Measurements from ENCODE around the gene USB1. TPM values are rescaled to one million over a fixed set of nuclear protein-coding genes. Genes with fewer than 3 reads are reported as not detected.

USB1 gene
- total and polyA plus RNA-seq, 2 donors (not counting 1 experiment from before 2014, with no cell fraction given) = 18.8 to 32.7 TPM

GRCh38 chr16:58010886-58011285 is 9.7 kb downstream of the USB1 start:
- TF ChIP-seq EZH2 (IDR thresholded peaks at IDR 0.05; ENCODE audit: low read length, missing control alignments) = no peak
- TF ChIP-seq, protein P1, sequence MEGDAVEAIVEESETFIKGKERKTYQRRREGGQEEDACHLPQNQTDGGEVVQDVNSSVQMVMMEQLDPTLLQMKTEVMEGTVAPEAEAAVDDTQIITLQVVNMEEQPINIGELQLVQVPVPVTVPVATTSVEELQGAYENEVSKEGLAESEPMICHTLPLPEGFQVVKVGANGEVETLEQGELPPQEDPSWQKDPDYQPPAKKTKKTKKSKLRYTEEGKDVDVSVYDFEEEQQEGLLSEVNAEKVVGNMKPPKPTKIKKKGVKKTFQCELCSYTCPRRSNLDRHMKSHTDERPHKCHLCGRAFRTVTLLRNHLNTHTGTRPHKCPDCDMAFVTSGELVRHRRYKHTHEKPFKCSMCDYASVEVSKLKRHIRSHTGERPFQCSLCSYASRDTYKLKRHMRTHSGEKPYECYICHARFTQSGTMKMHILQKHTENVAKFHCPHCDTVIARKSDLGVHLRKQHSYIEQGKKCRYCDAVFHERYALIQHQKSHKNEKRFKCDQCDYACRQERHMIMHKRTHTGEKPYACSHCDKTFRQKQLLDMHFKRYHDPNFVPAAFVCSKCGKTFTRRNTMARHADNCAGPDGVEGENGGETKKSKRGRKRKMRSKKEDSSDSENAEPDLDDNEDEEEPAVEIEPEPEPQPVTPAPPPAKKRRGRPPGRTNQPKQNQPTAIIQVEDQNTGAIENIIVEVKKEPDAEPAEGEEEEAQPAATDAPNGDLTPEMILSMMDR (conservative IDR thresholded peaks at IDR 0.05 in 1 of 2, IDR thresholded peaks at IDR 0.05 in 1 of 2; ENCODE audit: low read depth in 1 of 2, low read length in 2 of 2) = no peak
- H4K20me1 ChIP-seq (ENCODE audit: control insufficient read depth, extremely low read depth, insufficient read depth, low read length) = no peaks in the 10 kb centered on the region
- no peak for DNase-seq (ENCODE audit: low read depth in 2 of 2)
- H3K79me2 ChIP-seq (ENCODE audit: control insufficient read depth, insufficient read depth, low read length) = no peaks in the 10 kb centered on the region
- H3K9ac ChIP-seq (ENCODE audit: insufficient read depth, low read length) = no peak overlapping the region
- no peak overlapping the region for H3K4me2 ChIP-seq (ENCODE audit: extremely low read depth, insufficient read depth, low read length)
- H3K9me3 ChIP-seq (ENCODE audit: control insufficient read depth, insufficient read depth, low read depth, low read length) = no peaks in the 10 kb centered on the region
- H3K4me3 ChIP-seq (replicated peaks in 1 of 4; ENCODE audit: control extremely low read depth in 1 of 4, insufficient read depth in 1 of 4, low read depth in 3 of 4, low read length in 4 of 4) = no peak overlapping the region
- no peak overlapping the region for H2AFZ ChIP-seq (ENCODE audit: low read length)
- no peaks in the 10 kb centered on the region for H3K27me3 ChIP-seq (ENCODE audit: control insufficient read depth, insufficient read depth, low read length)
- no peak overlapping the region for H3K27ac ChIP-seq (ENCODE audit: insufficient read depth, low read length)
- H3K4me1 ChIP-seq (ENCODE audit: control insufficient read depth, extremely low read depth, insufficient read depth, low read length) = peaks cover 2% of the 10 kb centered on the region
- peaks cover 8% of the 10 kb centered on the region for H3K36me3 ChIP-seq (ENCODE audit: control insufficient read depth, insufficient read depth, low read length)

- H3K36me3 ChIP-seq (ENCODE audit: control insufficient read depth, insufficient read depth, low read length) = peaks cover 8% of the 10 kb centered on the region
- DNase-seq (ENCODE audit: low read depth in 2 of 2) = peak in 1 of 2 donors; percentile 81
- TF ChIP-seq, protein P1 (conservative IDR thresholded peaks at IDR 0.05 in 1 of 2, IDR thresholded peaks at IDR 0.05 in 1 of 2; ENCODE audit: low read depth in 1 of 2, low read length in 2 of 2) = no peak
- TF ChIP-seq EZH2 (IDR thresholded peaks at IDR 0.05; ENCODE audit: low read length, missing control alignments) = no peak
- H3K27me3 ChIP-seq (ENCODE audit: control insufficient read depth, insufficient read depth, low read length) = no peaks in the 10 kb centered on the region
- H3K4me2 ChIP-seq (ENCODE audit: extremely low read depth, insufficient read depth, low read length) = no peak overlapping the region
- no peak overlapping the region for H2AFZ ChIP-seq (ENCODE audit: low read length)
- H3K4me3 ChIP-seq (replicated peaks in 1 of 4; ENCODE audit: control extremely low read depth in 1 of 4, insufficient read depth in 1 of 4, low read depth in 3 of 4, low read length in 4 of 4) = no peak overlapping the region
- no peaks in the 10 kb centered on the region for H3K9me3 ChIP-seq (ENCODE audit: control insufficient read depth, insufficient read depth, low read depth, low read length)
- H4K20me1 ChIP-seq (ENCODE audit: control insufficient read depth, extremely low read depth, insufficient read depth, low read length) = no peaks in the 10 kb centered on the region
- no peaks in the 10 kb centered on the region for H3K79me2 ChIP-seq (ENCODE audit: control insufficient read depth, insufficient read depth, low read length)
- H3K27ac ChIP-seq (ENCODE audit: insufficient read depth, low read length) = no peak overlapping the region
- H3K9ac ChIP-seq (ENCODE audit: insufficient read depth, low read length) = no peak overlapping the region
- peaks cover 2% of the 10 kb centered on the region for H3K4me1 ChIP-seq (ENCODE audit: control insufficient read depth, extremely low read depth, insufficient read depth, low read length)
These were observed 10.4 kb downstream of the USB1 start for GRCh38 chr16:58011652-58012051.

- Histone ChIP-seq H3K9ac (ENCODE audit: insufficient read depth, low read length) (no peak overlapping the region), H3K9me3 (ENCODE audit: control insufficient read depth, insufficient read depth, low read depth, low read length) (no peaks in the 10 kb centered on the region), H3K79me2 (ENCODE audit: control insufficient read depth, insufficient read depth, low read length) (no peaks in the 10 kb centered on the region), H3K27me3 (ENCODE audit: control insufficient read depth, insufficient read depth, low read length) (no peaks in the 10 kb centered on the region), H2AFZ (ENCODE audit: low read length) (no peak overlapping the region), H3K36me3 (ENCODE audit: control insufficient read depth, insufficient read depth, low read length) (peaks cover 8% of the 10 kb centered on the region), H3K4me1 (ENCODE audit: control insufficient read depth, extremely low read depth, insufficient read depth, low read length) (peaks cover 2% of the 10 kb centered on the region), H3K4me2 (ENCODE audit: extremely low read depth, insufficient read depth, low read length) (no peak overlapping the region), H3K27ac (ENCODE audit: insufficient read depth, low read length) (no peak overlapping the region), H3K4me3 (replicated peaks in 1 of 4; ENCODE audit: control extremely low read depth in 1 of 4, insufficient read depth in 1 of 4, low read depth in 3 of 4, low read length in 4 of 4) (no peak overlapping the region), H4K20me1 (ENCODE audit: control insufficient read depth, extremely low read depth, insufficient read depth, low read length) (no peaks in the 10 kb centered on the region)
- DNase-seq (ENCODE audit: low read depth in 2 of 2) = no peak
- no peak for TF ChIP-seq EZH2 (IDR thresholded peaks at IDR 0.05; ENCODE audit: low read length, missing control alignments)
- TF ChIP-seq, protein P1 (conservative IDR thresholded peaks at IDR 0.05 in 1 of 2, IDR thresholded peaks at IDR 0.05 in 1 of 2; ENCODE audit: low read depth in 1 of 2, low read length in 2 of 2) = no peak
These were observed 11.3 kb downstream of the USB1 start for GRCh38 chr16:58012481-58012880.
